ENCODE measurements around the gene KRT16. TPM values are rescaled to one million over a fixed set of nuclear protein-coding genes. Genes with fewer than 3 reads are reported as not detected.
"Not testable (repeated sequence)": the region's sequence is repeated elsewhere in the genome, so short reads cannot be mapped to it uniquely, and the experiment has no call there.

Gene KRT16
- total RNA-seq, 1 donor from 2014 or later = 0.79 TPM

DNA sequence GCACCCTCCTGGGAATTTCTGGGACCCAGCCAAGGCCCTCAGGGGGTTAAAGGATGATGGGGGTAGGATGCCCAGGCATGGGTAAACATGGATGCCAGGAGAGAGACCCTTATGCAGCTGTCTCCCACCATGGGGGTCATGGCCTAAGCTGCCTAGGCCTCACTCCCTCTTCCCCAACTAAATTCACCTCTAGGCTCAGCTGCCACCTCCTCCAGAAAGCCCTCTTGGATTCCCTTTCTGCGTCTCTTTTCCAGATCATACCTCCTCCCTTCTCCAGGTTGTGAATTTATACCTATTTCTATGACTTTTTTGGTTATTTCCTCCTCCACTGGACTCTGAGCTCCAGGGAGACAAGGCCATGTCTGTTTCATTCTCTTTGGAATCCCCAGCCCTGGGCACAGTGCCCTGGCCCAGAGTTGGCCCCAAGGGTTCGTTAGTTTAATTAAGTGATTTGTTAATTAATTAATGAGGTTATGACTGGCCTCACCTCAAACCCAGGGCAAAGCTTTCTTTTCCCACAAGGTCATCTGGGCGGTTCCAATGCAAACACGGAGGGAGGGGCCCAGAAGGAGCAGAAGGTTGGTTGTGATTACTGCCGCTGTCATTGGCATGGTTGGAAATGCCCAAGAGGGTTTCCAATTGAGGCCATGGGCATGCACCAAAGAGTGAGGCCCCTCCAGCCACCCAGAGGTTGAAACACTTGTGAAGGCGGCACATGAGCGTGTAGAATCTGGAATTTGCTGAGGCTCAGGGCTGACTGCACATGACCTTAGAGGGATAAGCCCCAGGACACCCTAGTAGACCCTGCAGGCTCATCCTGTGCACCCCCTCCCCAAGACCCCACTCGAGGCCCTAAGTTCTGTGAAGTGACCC, 18.7 kb upstream of the KRT16 start:
- Mint-ChIP-seq H3K36me3 (ENCODE audit: low read depth, unreplicated experiment) (no peaks in the 10 kb centered on the region), H3K27ac (ENCODE audit: unreplicated experiment) (no peak overlapping the region), H3K9me3 (ENCODE audit: unreplicated experiment) (no peaks in the 10 kb centered on the region), H3K4me1 (ENCODE audit: low read depth, unreplicated experiment) (peaks cover 3% of the 10 kb centered on the region), H3K27me3 (ENCODE audit: low read depth, unreplicated experiment) (peaks cover 23% of the 10 kb centered on the region), H3K4me3 (ENCODE audit: unreplicated experiment) (no peak overlapping the region)
- no peak overlapping the region for H3K4me2 ChIP-seq (ENCODE audit: low read length)
- no peak overlapping the region for H2AFZ ChIP-seq (ENCODE audit: low read depth, low read length)
- no peak for TF ChIP-seq EZH2 (IDR thresholded peaks at IDR 0.05; ENCODE audit: insufficient read depth, low read length)
- no peaks in the 10 kb centered on the region for H4K20me1 ChIP-seq (ENCODE audit: insufficient read depth, low read length)
- no peaks in the 10 kb centered on the region for H3K79me2 ChIP-seq (ENCODE audit: insufficient read depth, low read length)
- H3K27me3 ChIP-seq (ENCODE audit: insufficient read depth, low read length) = peaks cover 4% of the 10 kb centered on the region
- no peaks in the 10 kb centered on the region for H3K9me3 ChIP-seq (ENCODE audit: insufficient read depth, low read depth, low read length)
- DNase-seq (ENCODE audit: low read depth) (no peak), FAIRE-seq (no peak)
- no peak overlapping the region for H3K27ac ChIP-seq (ENCODE audit: low read depth, low read length)
- no peaks in the 10 kb centered on the region for H3K36me3 ChIP-seq (ENCODE audit: insufficient read depth, low read length)
- H3K4me3 ChIP-seq (ENCODE audit: insufficient read depth, low read depth, low read length) = no peak overlapping the region
- H3K4me1 ChIP-seq (ENCODE audit: insufficient read depth, low read length) = peaks cover 13% of the 10 kb centered on the region
- no peak overlapping the region for H3K9ac ChIP-seq (ENCODE audit: low read length)

DNA sequence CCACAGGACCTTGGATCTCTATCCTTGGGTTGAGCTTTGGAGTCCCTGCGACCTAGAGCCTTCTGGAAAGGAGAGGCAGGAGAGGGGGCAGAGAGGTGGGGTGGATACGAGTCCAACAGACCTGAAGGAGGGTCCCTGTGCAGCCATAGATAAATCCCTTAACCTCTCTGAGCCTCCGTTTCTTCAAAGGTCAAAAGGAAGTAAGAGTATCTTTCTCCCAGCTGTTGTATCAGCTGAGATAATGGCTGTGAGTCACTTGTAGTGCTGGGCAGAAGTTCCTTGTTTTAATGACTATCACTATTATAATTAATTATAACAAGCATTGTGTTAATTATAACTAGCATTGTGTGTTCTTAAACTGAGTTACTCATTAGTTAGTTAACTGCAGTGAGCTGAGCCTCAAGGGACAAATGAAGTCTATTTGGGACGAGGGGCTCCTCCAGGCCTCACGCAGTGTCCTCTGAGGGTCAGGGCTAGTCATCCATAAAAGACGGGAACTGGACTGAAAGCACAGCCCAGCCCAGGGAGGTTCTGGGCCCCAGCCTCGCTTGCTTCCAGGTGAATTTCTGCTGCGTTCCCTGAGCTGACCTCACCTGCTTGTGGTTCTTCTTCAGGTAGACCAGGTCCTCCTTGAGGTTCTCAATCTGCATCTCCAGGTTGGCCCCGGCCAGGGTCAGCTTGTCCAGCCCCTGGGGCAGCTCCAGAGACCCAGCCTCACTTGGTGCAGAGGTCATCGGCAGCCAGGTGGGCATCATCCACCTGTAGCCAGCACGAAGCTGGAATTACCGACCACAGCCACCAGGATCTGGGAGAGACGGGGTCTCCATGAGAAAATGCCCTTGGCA, 17.5 kb upstream of the KRT16 start:
- Mint-ChIP-seq H3K27me3 (ENCODE audit: low read depth, unreplicated experiment) (peaks cover 19% of the 10 kb centered on the region), H3K27ac (ENCODE audit: unreplicated experiment) (no peak overlapping the region), H3K36me3 (ENCODE audit: low read depth, unreplicated experiment) (no peaks in the 10 kb centered on the region), H3K9me3 (ENCODE audit: unreplicated experiment) (no peaks in the 10 kb centered on the region), H3K4me1 (ENCODE audit: low read depth, unreplicated experiment) (peaks cover 6% of the 10 kb centered on the region), H3K4me3 (ENCODE audit: unreplicated experiment) (no peak overlapping the region)
- TF ChIP-seq, protein P1, sequence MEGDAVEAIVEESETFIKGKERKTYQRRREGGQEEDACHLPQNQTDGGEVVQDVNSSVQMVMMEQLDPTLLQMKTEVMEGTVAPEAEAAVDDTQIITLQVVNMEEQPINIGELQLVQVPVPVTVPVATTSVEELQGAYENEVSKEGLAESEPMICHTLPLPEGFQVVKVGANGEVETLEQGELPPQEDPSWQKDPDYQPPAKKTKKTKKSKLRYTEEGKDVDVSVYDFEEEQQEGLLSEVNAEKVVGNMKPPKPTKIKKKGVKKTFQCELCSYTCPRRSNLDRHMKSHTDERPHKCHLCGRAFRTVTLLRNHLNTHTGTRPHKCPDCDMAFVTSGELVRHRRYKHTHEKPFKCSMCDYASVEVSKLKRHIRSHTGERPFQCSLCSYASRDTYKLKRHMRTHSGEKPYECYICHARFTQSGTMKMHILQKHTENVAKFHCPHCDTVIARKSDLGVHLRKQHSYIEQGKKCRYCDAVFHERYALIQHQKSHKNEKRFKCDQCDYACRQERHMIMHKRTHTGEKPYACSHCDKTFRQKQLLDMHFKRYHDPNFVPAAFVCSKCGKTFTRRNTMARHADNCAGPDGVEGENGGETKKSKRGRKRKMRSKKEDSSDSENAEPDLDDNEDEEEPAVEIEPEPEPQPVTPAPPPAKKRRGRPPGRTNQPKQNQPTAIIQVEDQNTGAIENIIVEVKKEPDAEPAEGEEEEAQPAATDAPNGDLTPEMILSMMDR (IDR thresholded peaks at IDR 0.05; ENCODE audit: insufficient read depth, low read depth, low read length) = no peak
- no peak for TF ChIP-seq EZH2 (IDR thresholded peaks at IDR 0.05; ENCODE audit: insufficient read depth, low read length)
- FAIRE-seq (no peak), DNase-seq (ENCODE audit: low read depth) (no peak)
- H3K9me3 ChIP-seq (ENCODE audit: insufficient read depth, low read depth, low read length) = no peaks in the 10 kb centered on the region
- H3K27ac ChIP-seq (ENCODE audit: low read depth, low read length) = no peak overlapping the region
- H3K4me3 ChIP-seq (ENCODE audit: insufficient read depth, low read depth, low read length) = no peak overlapping the region
- H3K36me3 ChIP-seq (ENCODE audit: insufficient read depth, low read length) = no peaks in the 10 kb centered on the region
- H2AFZ ChIP-seq (ENCODE audit: low read depth, low read length) = no peak overlapping the region
- H3K4me2 ChIP-seq (ENCODE audit: low read length) = no peak overlapping the region
- H3K9ac ChIP-seq (ENCODE audit: low read length) = no peak overlapping the region
- H3K27me3 ChIP-seq (ENCODE audit: insufficient read depth, low read length) = peaks cover 4% of the 10 kb centered on the region
- H3K4me1 ChIP-seq (ENCODE audit: insufficient read depth, low read length) = peaks cover 7% of the 10 kb centered on the region
- H3K79me2 ChIP-seq (ENCODE audit: insufficient read depth, low read length) = no peaks in the 10 kb centered on the region
- no peaks in the 10 kb centered on the region for H4K20me1 ChIP-seq (ENCODE audit: insufficient read depth, low read length)

DNA sequence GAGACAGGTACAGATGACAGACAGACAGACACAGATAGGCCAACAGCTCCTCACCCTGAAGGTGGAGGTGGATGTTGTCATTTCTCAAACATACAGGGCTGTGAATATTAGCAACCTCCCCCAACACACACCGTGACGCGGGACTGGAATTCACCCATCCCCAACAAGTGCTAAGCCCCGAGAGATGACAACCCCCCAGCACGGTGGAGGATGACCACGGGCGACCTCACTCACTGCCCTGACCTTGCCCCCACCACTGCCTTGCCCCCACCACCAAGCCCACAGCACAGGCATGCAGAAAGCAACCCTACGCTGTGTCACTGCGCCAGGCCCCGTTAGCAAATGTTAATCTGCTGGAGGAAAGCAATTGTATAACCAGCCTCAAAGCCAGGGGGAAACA, 16.7 kb upstream of the KRT16 start:
- no peak for TF ChIP-seq EZH2 (IDR thresholded peaks at IDR 0.05; ENCODE audit: insufficient read depth, low read length)
- TF ChIP-seq, protein P1 (IDR thresholded peaks at IDR 0.05; ENCODE audit: insufficient read depth, low read depth, low read length) = no peak
- Mint-ChIP-seq H3K27me3 (ENCODE audit: low read depth, unreplicated experiment) (peaks cover 16% of the 10 kb centered on the region), H3K9me3 (ENCODE audit: unreplicated experiment) (no peaks in the 10 kb centered on the region), H3K4me3 (ENCODE audit: unreplicated experiment) (no peak overlapping the region), H3K4me1 (ENCODE audit: low read depth, unreplicated experiment) (peaks cover 6% of the 10 kb centered on the region), H3K27ac (ENCODE audit: unreplicated experiment) (no peak overlapping the region), H3K36me3 (ENCODE audit: low read depth, unreplicated experiment) (no peaks in the 10 kb centered on the region)
- Histone ChIP-seq H4K20me1 (ENCODE audit: insufficient read depth, low read length) (no peaks in the 10 kb centered on the region), H3K27me3 (ENCODE audit: insufficient read depth, low read length) (peaks cover 4% of the 10 kb centered on the region), H3K4me2 (ENCODE audit: low read length) (no peak overlapping the region), H3K9ac (ENCODE audit: low read length) (no peak overlapping the region), H3K36me3 (ENCODE audit: insufficient read depth, low read length) (no peaks in the 10 kb centered on the region), H3K79me2 (ENCODE audit: insufficient read depth, low read length) (no peaks in the 10 kb centered on the region), H2AFZ (ENCODE audit: low read depth, low read length) (no peak overlapping the region), H3K27ac (ENCODE audit: low read depth, low read length) (no peak overlapping the region), H3K9me3 (ENCODE audit: insufficient read depth, low read depth, low read length) (no peaks in the 10 kb centered on the region), H3K4me1 (ENCODE audit: insufficient read depth, low read length) (peaks cover 3% of the 10 kb centered on the region), H3K4me3 (ENCODE audit: insufficient read depth, low read depth, low read length) (no peak overlapping the region)
- no peak for DNase-seq (ENCODE audit: low read depth)
- no peak for FAIRE-seq

DNA sequence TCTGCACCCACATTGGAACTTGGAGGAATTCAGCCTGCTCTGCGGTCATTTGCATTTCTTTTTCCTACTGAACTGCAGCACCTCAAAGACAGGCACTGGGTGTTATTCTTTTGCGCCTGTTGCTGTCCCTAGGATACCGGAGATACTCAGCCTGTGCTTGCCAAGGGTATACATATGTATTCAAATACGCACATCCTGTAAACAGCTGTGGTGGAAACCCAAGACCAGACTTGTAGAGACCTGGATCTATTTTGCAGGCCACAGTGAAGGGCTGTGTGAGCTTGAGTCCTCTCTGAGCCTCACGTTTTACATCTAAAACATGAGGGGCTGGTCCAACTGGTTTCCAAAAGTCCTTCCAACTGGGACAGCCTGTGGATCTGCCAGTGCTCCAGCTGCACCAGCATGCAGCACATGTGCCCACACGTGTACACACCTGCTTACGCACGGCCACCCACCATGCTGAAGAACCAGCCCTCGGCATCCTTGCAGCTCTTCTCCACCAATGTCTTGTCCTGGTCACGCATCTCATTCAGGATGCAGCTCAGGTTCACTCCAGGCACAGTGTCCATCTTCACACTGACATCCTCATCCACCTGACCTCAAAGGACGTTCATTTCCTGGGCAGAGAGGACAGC, 16.2 kb upstream of the KRT16 start:
- not testable (repeated sequence) for H4K20me1 ChIP-seq (ENCODE audit: insufficient read depth, low read length); H3K79me2 ChIP-seq (ENCODE audit: insufficient read depth, low read length); H3K9me3 ChIP-seq (ENCODE audit: insufficient read depth, low read depth, low read length); FAIRE-seq; H3K36me3 ChIP-seq (ENCODE audit: insufficient read depth, low read length); H3K27ac ChIP-seq (ENCODE audit: low read depth, low read length); H3K4me1 Mint-ChIP-seq (ENCODE audit: low read depth, unreplicated experiment); H3K9me3 Mint-ChIP-seq (ENCODE audit: unreplicated experiment); H3K27me3 ChIP-seq (ENCODE audit: insufficient read depth, low read length); H3K4me2 ChIP-seq (ENCODE audit: low read length); H3K36me3 Mint-ChIP-seq (ENCODE audit: low read depth, unreplicated experiment); H3K4me3 ChIP-seq (ENCODE audit: insufficient read depth, low read depth, low read length); H3K4me3 Mint-ChIP-seq (ENCODE audit: unreplicated experiment); H3K9ac ChIP-seq (ENCODE audit: low read length); DNase-seq (ENCODE audit: low read depth); H2AFZ ChIP-seq (ENCODE audit: low read depth, low read length); H3K27ac Mint-ChIP-seq (ENCODE audit: unreplicated experiment); H3K4me1 ChIP-seq (ENCODE audit: insufficient read depth, low read length)
- H3K27me3 Mint-ChIP-seq (ENCODE audit: low read depth, unreplicated experiment) = peaks cover 16% of the 10 kb centered on the region
